HepG2 (cell line): Measurements from ENCODE around the gene AQP6. TPM values are rescaled to one million over a fixed set of nuclear protein-coding genes. Genes with fewer than 3 reads are reported as not detected.

Experiments used
- ATAC-seq: fragments of 200-7000 bp; cut with Tn5 transposase; 3 replicates; pipeline ENCODE4 v1.9.1; 2020; ENCODE audit warnings: mild to moderate bottlenecking, moderate library complexity
- BruUV-seq: library from RNA; stranded (reverse); fragments of 400-500 nt; replicated peaks from 2 replicates; lab custom pipeline; 2021; lab: Mats Ljungman, UMichigan
- CTCF ChIA-PET: fragments of 300-600 bp; formaldehyde crosslinking; extraction: SDS; loops from one replicate; lab custom pipeline; 2021; ENCODE audit warnings: low total read pairs, inconsistent platforms, low intra/inter-chr PET ratio; lab: Yijun Ruan, JAX
- POLR2A ChIA-PET: fragments of 350-600 bp; sonication (Branson Sonifier 250); formaldehyde crosslinking; loops from one replicate; lab custom pipeline; 2020; ENCODE audit warnings: antibody characterized with exemption, inconsistent platforms; lab: Yijun Ruan, JAX
- DNase-seq: peaks from one replicate; pipeline ENCODE4 v3.0.0-alpha.2; 2015; ENCODE audit warnings: low spot score
- FAIRE-seq: peaks from 3 replicates; lab custom pipeline; 2011; peaks lifted over from hg19 to GRCh38; lab: Jason Lieb, UNC
- H2AFZ ChIP-seq: one replicate; pipeline ENCODE4 v1.6.1; 2011; ENCODE audit warnings: low read length, inconsistent platforms
- H3K27ac ChIP-seq: fragments of 300-600 bp; 3 replicates; pipeline ENCODE4 v1.8.0; 2011; ENCODE audit warnings: mixed run types, mild to moderate bottlenecking, mixed read lengths, low read length, inconsistent platforms; ENCODE audit not compliant: insufficient read depth; ENCODE audit errors: extremely low read length
- H3K27me3 ChIP-seq, 2 experiments: fragments of 200-600 bp in 1 of 2; 2 replicates in 1 of 2; 3 replicates in 1 of 2; pipeline versions ENCODE4 v1.6.0 to v1.8.0; 2011; ENCODE audit warnings: low read length in 2 of 2, mild to moderate bottlenecking in 2 of 2, moderate library complexity in 2 of 2, inconsistent platforms in 1 of 2; ENCODE audit not compliant: insufficient read depth in 2 of 2, control insufficient read depth in 1 of 2
- H3K36me3 ChIP-seq, 2 experiments: fragments of 200-600 bp in 1 of 2; replicated peaks in 1 of 2; 2 replicates in 1 of 2; 3 replicates in 1 of 2; pipeline versions ENCODE4 v1.5.1 to v1.8.0; 2011; ENCODE audit warnings: low read length in 2 of 2, inconsistent platforms in 1 of 2; ENCODE audit not compliant: insufficient read depth in 2 of 2, control insufficient read depth in 1 of 2
- H3K4me1 ChIP-seq: 2 replicates; pipeline ENCODE4 v1.5.1; 2012; ENCODE audit warnings: low read length, inconsistent platforms; ENCODE audit not compliant: insufficient read depth
- H3K4me2 ChIP-seq: 2 replicates; pipeline ENCODE4 v1.6.0; 2011; ENCODE audit warnings: low read depth, low read length, inconsistent platforms
- H3K4me3 ChIP-seq, 3 experiments: fragments of 200-600 bp in 1 of 3; sonication (generic), shearing (Covaris generic) in 1 of 3; replicated peaks in 1 of 3; 2 replicates each; pipeline ENCODE4 v1.5.1; 2011 to 2016; ENCODE audit warnings: low read length in 3 of 3, inconsistent platforms in 2 of 3, low read depth in 2 of 3, mild to moderate bottlenecking in 2 of 3, control low read depth in 1 of 3, mixed read lengths in 1 of 3; ENCODE audit not compliant: insufficient read depth in 1 of 3
- H3K79me2 ChIP-seq: one replicate; pipeline ENCODE4 v1.6.1; 2011; ENCODE audit warnings: low read length, inconsistent platforms; ENCODE audit not compliant: insufficient read depth
- H3K9ac ChIP-seq: 2 replicates; pipeline ENCODE4 v1.6.0; 2011; ENCODE audit warnings: mild to moderate bottlenecking, low read depth, low read length, inconsistent platforms; ENCODE audit not compliant: insufficient read depth
- H3K9me3 ChIP-seq: 2 replicates; pipeline ENCODE4 v1.5.1; 2012; ENCODE audit warnings: mild to moderate bottlenecking, low read length
- H4K20me1 ChIP-seq: 2 replicates; pipeline ENCODE4 v1.6.0; 2011; ENCODE audit warnings: inconsistent platforms, mild to moderate bottlenecking, low read length, moderate library complexity; ENCODE audit not compliant: insufficient read depth
- HMGXB4 ChIP-seq, 2 experiments: sonication (generic) in 1 of 2; formaldehyde crosslinking in 1 of 2; IDR thresholded peaks; 2 replicates each; pipeline versions ENCODE4 v1.4.0 to v1.6.1; 2018 to 2020; ENCODE audit warnings: missing genetic modification reagents in 2 of 2, borderline replicate concordance in 1 of 2, low read depth in 1 of 2, mild to moderate bottlenecking in 1 of 2, missing biosample characterization in 1 of 2
- NBN ChIP-seq: fragments of 450-650 bp; conservative IDR thresholded peaks from 2 replicates; pipeline ENCODE4 v1.6.1; 2017
- POLR2A ChIP-seq, 2 experiments: IDR thresholded peaks; 2 replicates each; pipeline ENCODE4 v1.6.1; 2011; ENCODE audit warnings: low read depth in 2 of 2, low read length in 2 of 2, mild to moderate bottlenecking in 1 of 2, moderate library complexity in 1 of 2; ENCODE audit not compliant: insufficient read depth in 1 of 2
- PREB ChIP-seq: sonication (generic); formaldehyde crosslinking; IDR thresholded peaks from 2 replicates; pipeline ENCODE4 v1.4.0; 2020; ENCODE audit warnings: missing genetic modification reagents
- SP5 ChIP-seq: IDR thresholded peaks from 2 replicates; pipeline ENCODE4 v1.6.1; 2016; ENCODE audit warnings: low read depth, borderline replicate concordance
- TCF7 ChIP-seq: sonication (generic); IDR thresholded peaks from 2 replicates; pipeline ENCODE4 v1.6.1; 2016; ENCODE audit warnings: antibody characterized with exemption, low read depth
- TGIF2 ChIP-seq: IDR thresholded peaks from 2 replicates; pipeline ENCODE4 v1.6.1; 2016; ENCODE audit warnings: control low read depth, missing compliant biosample characterization
- ZKSCAN5 ChIP-seq: sonication (generic); formaldehyde crosslinking; IDR thresholded peaks from 2 replicates; pipeline ENCODE4 v1.5.1; 2020; ENCODE audit warnings: mild to moderate bottlenecking, missing genetic modification reagents
- ZNF280D ChIP-seq: sonication (generic); formaldehyde crosslinking; IDR thresholded peaks from 2 replicates; pipeline ENCODE4 v1.5.1; 2020; ENCODE audit warnings: mild to moderate bottlenecking, missing genetic modification reagents
- ZNF296 ChIP-seq: sonication (generic); formaldehyde crosslinking; conservative IDR thresholded peaks from 2 replicates; pipeline ENCODE4 v1.5.0; 2020; ENCODE audit warnings: mild to moderate bottlenecking, missing genetic modification reagents
- ZNF329 ChIP-seq: sonication (generic); formaldehyde crosslinking; IDR thresholded peaks from 2 replicates; pipeline ENCODE4 v1.9.0; 2021; ENCODE audit warnings: low read depth, mild to moderate bottlenecking, missing genetic modification reagents
- ZNF557 ChIP-seq: sonication (generic); formaldehyde crosslinking; IDR thresholded peaks from 2 replicates; pipeline ENCODE4 v1.4.0; 2020; ENCODE audit warnings: missing genetic modification reagents
- ZNF687 ChIP-seq: sonication (generic); formaldehyde crosslinking; IDR thresholded peaks from 2 replicates; pipeline ENCODE4 v1.5.1; 2020; ENCODE audit warnings: mild to moderate bottlenecking, missing genetic modification reagents, moderate library complexity
- ZSCAN25 ChIP-seq: sonication (generic); formaldehyde crosslinking; IDR thresholded peaks from 2 replicates; pipeline ENCODE4 v1.8.0; 2022; ENCODE audit warnings: mild to moderate bottlenecking, missing genetic modification reagents
- WGBS: methylation state at CpG from one replicate; pipeline ENCODE4 v1.1.6; 2017; ENCODE audit warnings: low lambda C conversion rate; 5-methylcytosine and 5-hydroxymethylcytosine counted together
- in situ Hi-C: cut with HindIII; loops from 2 replicates; pipeline ENCODE4 v1.10.0; 2017; ENCODE audit warnings: low pct_unique_long_range_greater_than_20kb; ENCODE audit not compliant: extremely low pct_ligation_motif_present
- intact Hi-C: fragments of 100-400 bp; cut with micrococcal nuclease; formaldehyde crosslinking; loops from one replicate; pipeline ENCODE4 v1.10.0; 2022; ENCODE audit not compliant: unreplicated experiment
- polyA plus RNA-seq, 8 experiments: library from polyadenylated mRNA; depleted of rRNA in 3 of 8; stranded (reverse) in 7 of 8; unstranded in 1 of 8; fragments of >200 nt; fragmentation: Illumina TruSeq in 4 of 8; extraction: Trizol in 4 of 8; gene quantifications; 2 replicates each; pipeline versions ENCODE4 v1.2.1 to v1.2.3, GENCODE V29; 2011 to 2016; ENCODE audit warnings: low read depth in 4 of 8, missing spikeins in 1 of 8, mixed read lengths in 1 of 8; ENCODE audit not compliant: insufficient read depth in 1 of 8
- total RNA-seq, 5 experiments: library from RNA; depleted of rRNA; stranded (reverse); fragments of >200 nt; fragmentation: Illumina TruSeq; extraction: Trizol; gene quantifications; 2 replicates each; pipeline ENCODE4 v1.2.3, GENCODE V29; 2016; ENCODE audit warnings: low read depth in 1 of 5

AQP6 gene
- total and polyA plus RNA-seq, 2 of the 13 experiments (the other 11 are each of a cell fraction or from before 2014, with no cell fraction given), result 0.32 to 1.3 TPM

GRCh38 chr12:49953961-49954846 is 18.5 kb upstream of the AQP6 start:
- no peak overlapping the region for H2AFZ ChIP-seq
- DNase-seq (no peak), ATAC-seq (no peak), FAIRE-seq (no peak)
- ChIA-PET POLR2A (no interaction called here), CTCF (no interaction called here)
- no peak overlapping the region for H3K4me3 ChIP-seq
- no peaks in the 10 kb centered on the region for H3K79me2 ChIP-seq
- no peak overlapping the region for H3K9ac ChIP-seq
- intact Hi-C loops, result no loop called here
- 29% methylated on average over 19 of the region's 21 CpGs for WGBS
- H3K4me1 ChIP-seq, result no peaks in the 10 kb centered on the region; the same call in 1 of the 2 replicates
- H4K20me1 ChIP-seq, result no peaks in the 10 kb centered on the region
- H3K27me3 ChIP-seq, result peaks cover 5 to 51% of the 10 kb centered on the region in 2 experiments
- no TSS peak for BruUV-seq
- no peak overlapping the region for H3K4me2 ChIP-seq
- in situ Hi-C loops, result no loop called here
- H3K27ac ChIP-seq, result no peak overlapping the region
- H3K36me3 ChIP-seq, result no peaks in the 10 kb centered on the region
- no peaks in the 10 kb centered on the region for H3K9me3 ChIP-seq
- TF ChIP-seq PREB (CRISPR knock-in tag) (no peak), ZNF280D (CRISPR knock-in tag) (no peak), SP5 (CRISPR knock-in tag) (no peak), ZKSCAN5 (no peak), ZNF296 (CRISPR knock-in tag) (no peak), ZNF687 (CRISPR knock-in tag) (no peak), POLR2A (IDR thresholded peaks at IDR 0.05; ENCODE audit: insufficient read depth in 1 of 2, low read depth in 2 of 2, low read length in 2 of 2) (no peak), ZNF329 (no peak), TGIF2 (CRISPR knock-in tag) (no peak), ZSCAN25 (CRISPR knock-in tag) (no peak), TCF7 (no peak), NBN (no peak), HMGXB4 (CRISPR knock-in tag; IDR thresholded peaks at IDR 0.05; ENCODE audit: borderline replicate concordance in 1 of 2, low read depth in 1 of 2) (no peak), ZNF557 (CRISPR knock-in tag) (no peak)
